Activated naive CD8-positive, alpha-beta T cell treated with anti-CD3 and anti-CD28 coated beads, Interleukin-2, amount 50 U/mL, for 16 hours (primary cell): ENCODE data around the gene PRIM1.
"Not testable (repeated sequence)": the region's sequence is repeated elsewhere in the genome, so short reads cannot be mapped to it uniquely, and the experiment has no call there.

Source experiments
- DNase-seq: peaks from one replicate; pipeline ENCODE4 v3.0.0-alpha.2; 2020; ENCODE audit warnings: low read depth, low spot score

Gene PRIM1

GRCh38 chr12:56716933-56717880 lies 34.9 kb downstream of the PRIM1 start:
- no peak for DNase-seq

DNA sequence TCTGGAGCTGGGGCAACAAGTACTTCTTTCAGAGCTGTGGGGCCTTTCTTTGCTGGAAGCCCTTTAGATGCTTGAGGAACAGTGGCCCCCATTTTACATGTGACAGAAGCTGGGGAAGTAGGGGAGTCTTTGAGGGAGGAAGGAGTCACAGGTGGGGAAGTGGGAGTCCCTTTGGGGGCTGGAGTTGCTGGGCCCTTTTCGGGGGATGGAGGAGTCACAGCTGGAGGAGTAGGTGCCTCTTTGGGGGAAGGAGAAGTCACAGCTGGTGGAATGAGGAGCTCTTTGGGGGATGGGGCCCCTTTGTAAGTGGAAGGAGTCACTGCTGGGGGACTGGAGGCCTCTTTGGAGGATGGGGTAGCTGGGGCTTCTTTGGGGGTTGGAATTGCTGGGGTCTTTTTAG lies 35.7 kb downstream of the PRIM1 start:
- no peak for DNase-seq

DNA sequence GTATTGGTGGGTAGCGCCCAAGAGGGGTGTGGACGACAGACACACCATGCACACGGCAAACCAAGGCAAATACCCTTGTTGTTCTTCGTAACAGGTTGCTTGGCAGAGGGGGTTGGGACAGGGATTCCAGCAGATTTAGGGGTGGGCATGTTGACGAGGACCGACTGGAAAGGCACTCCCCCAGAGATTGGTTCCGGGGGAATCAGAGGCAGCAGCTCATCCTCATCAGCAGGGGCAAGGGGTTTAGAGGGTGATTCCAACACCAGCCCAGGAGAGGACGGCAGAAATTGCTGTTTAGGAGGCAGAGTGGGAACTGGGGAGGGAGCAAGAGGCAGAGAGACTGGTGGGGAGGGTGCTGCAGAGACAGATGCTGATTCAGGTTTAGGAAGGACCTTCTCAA lies 36.3 kb downstream of the PRIM1 start:
- DNase-seq: no peak

DNA sequence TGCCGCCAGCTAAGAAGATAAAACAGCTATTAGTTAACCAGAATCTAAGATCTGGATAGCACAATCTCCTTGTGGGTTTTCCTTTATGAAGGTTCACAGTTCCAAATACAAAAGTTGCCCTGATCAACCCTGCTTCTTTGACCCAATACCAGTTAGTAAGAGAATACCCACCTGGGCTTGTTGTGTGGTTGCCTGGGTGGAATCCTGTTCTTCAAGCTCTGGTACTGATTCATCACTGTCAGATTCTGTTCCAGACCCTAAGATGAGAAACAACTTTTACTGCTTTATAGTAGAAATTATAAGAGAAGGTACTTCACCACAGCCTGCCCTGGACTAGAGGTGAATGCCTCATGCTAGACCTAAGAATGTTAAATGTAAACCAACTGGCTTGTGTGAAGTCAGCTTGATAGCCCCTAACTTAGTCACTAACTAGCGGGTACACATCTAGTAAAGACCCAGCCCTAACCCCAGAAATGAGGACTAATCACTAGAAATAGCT lies 37.6 kb downstream of the PRIM1 start:
- no peak for DNase-seq

- DNase-seq: no peak
Observed at GRCh38 chr12:56713345-56713744, 38.8 kb downstream of the PRIM1 start.

DNA sequence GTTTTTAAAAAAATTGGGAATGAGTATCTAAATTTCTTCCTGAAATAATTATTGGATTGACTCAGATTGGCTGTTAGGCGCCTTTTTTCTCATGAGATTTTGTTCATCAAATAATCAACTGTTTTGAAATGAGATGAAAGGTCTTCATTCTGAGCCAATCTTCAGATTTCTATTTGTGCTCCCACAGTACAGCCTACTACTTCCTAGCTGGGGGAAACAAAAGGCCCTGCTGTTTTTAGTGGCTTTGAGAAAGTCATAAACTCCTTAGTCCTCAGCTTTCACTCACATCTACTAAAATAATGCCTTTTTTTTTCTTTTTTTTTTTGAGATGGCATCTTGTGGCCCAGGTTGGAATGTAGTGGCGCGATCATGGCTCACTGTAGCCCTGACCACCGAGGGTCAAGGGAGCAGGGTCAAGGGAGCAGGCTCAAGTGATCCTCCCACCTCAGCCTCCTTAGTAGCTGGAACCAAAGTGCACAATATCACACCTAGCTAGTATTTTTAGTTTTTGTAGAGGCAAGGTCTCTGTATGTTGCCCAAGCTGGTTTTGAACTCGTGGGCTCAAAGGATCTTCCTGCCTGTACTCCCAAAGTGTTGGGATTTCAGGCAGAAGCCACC lies 42.3 kb downstream of the PRIM1 start:
- DNase-seq: no peak

GRCh38 chr12:56704522-56704921 lies 47.6 kb downstream of the PRIM1 start:
- DNase-seq: not testable (repeated sequence)

DNA sequence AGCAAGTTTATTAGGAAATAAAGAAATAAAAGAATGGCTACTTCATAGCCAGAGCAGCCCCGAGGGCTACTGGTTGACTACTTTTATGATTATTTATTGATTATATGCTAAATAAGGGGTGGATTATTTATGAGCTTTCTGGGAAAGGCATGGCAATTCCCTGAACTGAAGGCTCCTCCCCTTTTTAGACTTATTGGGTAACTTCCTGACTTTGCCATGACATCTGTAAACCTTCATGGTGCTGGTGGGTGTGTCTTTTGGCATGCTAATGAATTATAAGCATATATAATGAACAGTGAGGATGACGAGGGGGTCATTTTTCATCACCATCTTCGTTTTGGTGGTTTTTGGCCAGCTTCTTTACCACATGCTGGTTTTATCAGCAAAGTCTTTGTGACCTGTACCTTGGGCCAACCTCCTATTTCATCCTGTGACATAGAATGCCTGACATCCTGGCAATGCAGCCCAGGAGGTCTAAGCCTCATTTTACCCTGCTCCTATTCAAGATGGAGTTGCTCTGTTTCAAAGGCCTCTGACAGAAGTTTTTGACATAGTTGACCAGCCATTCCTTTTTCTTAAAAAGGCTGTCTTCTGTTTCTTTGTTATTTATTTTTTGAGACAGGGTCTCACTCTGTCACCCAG lies 53.0 kb downstream of the PRIM1 start:
- DNase-seq: no peak

- no peak for DNase-seq
Observed at GRCh38 chr12:56695327-56696101, 56.6 kb downstream of the PRIM1 start.

DNA sequence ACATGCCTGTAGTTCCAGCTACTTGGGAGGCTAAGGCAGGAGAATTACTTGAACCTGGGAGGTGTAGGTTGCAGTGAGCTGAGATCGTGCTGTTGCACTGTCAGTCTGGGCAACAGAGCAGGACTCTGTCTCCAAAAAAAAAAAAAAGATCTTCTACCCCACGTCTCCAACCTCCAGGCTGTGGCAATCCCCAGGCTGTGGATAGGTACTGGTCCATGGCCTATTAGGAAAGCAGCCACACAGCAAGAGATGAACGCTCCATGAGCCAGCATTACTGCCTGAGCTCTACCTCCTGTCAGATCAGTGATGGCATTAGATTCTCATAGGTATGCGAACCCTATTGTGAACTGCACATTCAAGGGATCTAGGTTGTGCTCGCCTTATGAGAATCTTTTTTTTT lies 58.0 kb downstream of the PRIM1 start:
- no peak for DNase-seq

DNA sequence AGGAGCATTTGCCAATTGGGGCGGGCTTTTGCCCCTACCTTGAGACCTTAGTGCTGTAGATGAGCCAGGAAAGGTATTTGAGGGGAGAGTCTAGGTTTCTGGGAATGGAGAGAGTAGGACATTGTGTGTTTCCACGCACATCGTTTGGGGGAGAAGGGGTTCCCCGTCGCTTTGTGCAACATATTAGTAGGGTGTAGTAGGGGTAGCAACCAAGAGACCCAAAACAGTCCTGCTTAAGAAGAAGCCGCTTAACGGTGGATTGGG lies 63.3 kb downstream of the PRIM1 start:
- no peak for DNase-seq

GRCh38 chr12:56688129-56688845 lies 63.8 kb downstream of the PRIM1 start, which contains the start of gene PTGES3:
PTGES3 (minus strand) TSS chr12:56688284; CDS start chr12:56687999, 285 bp downstream.
- peak; percentile 91 for DNase-seq

DNA sequence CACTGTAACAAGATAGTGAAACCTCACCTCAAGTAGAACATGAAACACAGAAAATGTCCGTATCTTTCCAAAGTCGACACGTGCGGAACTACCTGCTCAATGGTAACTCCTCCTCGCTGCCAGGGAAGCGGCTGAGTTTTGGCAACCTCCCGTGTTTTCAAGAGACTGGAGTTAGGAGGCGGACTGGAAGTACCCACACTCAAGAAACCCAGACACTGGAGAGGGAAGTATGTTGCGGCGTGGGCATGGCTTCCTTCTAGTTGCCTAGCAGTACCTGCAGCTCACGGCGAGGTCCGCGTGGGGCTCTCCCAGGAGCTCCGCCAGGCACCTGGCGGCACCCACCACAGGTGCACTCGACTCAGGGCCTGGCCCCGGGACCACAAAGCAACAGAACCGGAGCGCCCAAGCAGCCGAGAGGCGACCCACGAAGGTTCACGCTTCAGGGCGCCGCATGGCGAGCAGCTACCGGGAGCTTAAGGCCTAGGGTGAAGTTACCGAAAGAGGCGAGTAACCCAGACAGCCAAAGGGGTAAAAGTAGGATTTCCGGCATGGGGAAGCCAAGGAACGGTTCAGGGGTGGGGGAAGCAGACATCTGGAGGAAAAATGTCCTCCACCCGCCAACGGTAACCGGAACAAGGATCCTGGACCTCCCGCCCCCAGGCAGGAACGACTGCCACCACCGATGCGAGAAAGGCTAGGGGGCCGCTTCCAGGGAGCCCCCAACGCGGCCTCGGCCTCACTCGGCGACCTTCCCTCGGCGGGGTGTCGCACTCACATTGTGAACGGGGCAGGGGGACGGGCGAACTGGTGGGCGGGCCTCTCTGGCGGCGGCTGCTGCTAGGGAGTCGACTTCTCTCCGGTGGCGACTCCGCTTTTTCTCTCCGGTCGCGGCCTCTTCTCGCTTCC lies 64.6 kb downstream of the PRIM1 start:
- DNase-seq: peak; percentile 7

GRCh38 chr12:56684745-56685359 lies 67.3 kb downstream of the PRIM1 start:
- DNase-seq: no peak

DNA sequence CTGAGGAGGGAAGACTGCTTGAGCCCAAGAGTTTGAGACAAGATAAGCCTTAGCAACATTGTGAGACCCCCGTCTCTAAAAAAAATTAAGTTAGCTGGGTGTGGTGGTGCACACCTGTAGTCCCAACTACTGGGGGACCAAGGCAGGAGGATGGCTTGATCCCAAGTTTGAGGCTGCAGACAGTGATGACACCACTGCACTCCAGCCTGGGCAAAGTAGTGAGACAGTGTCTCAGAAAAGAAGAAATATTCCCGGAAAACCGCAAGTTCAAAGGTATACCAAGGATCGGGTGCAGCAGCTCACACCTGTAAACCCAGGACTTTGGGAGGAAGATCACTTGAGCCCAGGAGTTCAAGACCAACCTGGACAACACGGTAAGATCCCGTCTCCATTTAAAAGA lies 69.8 kb downstream of the PRIM1 start:
- DNase-seq: no peak
